Stimulated activated CD4-positive, alpha-beta T cell treated with anti-CD3 and anti-CD28 coated beads, TNF-alpha, amount 100 ng/mL, for 4 hours (primary cell): ENCODE measurements around the gene ZGPAT.
"Not testable (repeated sequence)": the region's sequence is repeated elsewhere in the genome, so short reads cannot be mapped to it uniquely, and the experiment has no call there.

Source experiments
- DNase-seq, 3 experiments: peaks; one replicate each; pipeline ENCODE4 v3.0.0-alpha.2; 2020; ENCODE audit warnings: low read depth in 3 of 3

ZGPAT gene

DNA sequence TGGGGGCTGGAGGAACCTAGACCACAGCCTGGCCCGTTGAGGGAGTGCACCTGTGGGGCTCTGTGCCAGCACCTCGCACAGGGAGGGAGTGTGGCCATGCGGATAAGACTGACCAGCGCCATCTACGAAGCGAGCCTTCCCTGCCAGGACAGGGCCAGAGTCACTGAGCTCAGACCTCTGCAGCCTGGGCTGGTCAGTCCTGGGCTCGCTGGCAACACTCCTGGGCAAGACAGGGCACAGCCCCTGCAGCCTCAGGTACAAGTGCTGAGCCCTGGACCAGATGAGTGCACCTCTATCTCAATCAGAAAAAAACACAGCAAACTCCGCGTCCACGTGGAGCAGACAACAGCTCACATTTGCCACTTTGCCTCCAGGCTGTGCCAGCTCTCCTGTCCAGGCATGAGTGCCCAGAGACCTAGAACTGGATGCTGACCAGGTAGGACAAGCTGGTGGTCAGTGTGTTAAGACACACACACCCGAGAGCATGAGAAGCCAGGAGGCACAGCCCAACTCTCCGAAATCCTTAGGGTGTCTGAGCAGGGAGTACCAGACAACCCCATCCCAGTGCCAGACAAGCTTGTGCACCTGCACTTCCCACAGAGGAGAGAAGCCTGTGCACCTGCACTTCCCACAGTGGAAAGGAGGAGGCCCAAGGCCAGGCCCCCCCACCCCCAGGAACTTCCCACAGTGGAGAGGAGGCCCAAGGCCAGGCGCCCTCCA is 4.9 kb upstream of the ZGPAT start:
- no peak for DNase-seq

DNA sequence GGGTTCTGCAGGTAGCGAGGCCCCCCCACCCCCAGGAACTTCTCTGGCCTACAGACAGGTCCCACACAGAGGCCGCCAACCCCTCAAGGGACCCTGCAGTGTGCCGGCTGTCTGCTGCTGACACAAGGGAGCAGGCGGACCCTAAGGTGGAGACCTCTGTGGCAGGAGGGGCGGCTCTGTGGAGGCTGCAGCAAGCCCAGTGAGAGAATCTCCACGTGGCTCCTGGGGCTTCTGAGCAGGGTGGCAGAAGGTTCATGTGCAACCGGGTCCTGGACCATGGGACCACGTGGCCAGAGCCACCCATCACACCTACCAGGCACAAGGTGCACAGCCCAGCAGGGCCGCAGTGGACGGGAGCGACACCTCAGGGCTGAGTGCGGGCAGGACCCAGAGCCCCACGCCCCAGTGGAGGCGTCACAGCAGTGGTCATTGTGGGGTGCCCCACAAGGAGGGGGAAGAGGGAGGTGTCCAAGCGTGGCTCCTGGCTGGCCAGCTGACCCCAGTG is 4.3 kb upstream of the ZGPAT start:
- no peak for DNase-seq

DNA sequence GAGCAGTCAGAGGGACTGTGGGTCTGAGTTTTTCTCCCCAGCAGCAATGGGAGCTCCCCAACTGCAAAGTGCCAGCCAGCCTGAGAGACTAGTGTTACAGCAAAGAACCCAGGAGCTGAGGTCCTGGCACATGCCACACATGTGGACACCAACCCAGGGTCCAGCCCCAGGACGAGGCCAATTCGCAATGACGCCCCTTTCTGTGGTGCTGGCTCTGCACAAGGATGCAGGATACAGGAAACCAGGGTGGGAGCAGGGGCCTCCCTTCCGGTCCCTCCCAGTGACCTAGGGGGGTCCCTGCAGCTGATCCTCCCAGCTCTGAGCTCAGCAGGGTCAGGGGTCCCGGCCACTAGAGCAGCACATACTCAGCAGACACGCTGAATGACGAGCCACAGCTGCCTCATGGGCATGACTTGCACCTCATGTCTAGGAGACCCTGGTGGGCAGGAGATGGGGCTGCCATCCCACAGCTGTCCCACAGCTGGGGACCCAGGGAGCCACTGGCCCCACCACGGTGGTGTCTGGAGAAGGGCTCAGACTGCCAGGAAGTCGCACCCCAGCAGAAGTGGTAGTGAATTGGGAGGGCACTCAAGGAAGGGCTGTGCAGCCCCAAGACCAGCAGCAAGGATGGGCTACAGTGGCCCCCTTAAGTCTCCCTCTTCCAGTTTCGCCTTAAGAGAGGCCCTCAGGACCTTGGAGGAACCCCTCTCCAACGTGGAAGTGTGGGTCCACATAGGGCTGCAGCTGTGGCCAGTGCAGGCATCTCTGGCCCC is 3.7 kb upstream of the ZGPAT start:
- no peak for DNase-seq

DNA sequence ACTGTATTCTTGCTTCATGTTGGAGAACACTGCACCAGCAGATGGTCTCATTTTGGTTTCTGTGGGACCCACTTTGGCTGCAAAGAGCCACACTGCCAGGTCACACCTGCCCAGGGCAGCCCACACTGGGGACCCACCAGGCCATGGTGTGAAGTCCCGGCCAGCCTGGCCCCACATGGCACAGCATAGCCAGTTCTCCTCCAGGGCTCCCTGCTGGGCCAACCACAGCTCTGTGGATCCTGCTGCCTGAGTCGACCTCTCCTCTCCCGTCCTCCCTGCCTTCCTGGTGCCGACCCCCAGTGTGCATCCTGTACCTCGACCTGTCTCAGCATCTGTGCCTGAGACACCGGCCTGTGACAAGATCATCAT is 3.1 kb upstream of the ZGPAT start:
- DNase-seq, result no peak

DNA sequence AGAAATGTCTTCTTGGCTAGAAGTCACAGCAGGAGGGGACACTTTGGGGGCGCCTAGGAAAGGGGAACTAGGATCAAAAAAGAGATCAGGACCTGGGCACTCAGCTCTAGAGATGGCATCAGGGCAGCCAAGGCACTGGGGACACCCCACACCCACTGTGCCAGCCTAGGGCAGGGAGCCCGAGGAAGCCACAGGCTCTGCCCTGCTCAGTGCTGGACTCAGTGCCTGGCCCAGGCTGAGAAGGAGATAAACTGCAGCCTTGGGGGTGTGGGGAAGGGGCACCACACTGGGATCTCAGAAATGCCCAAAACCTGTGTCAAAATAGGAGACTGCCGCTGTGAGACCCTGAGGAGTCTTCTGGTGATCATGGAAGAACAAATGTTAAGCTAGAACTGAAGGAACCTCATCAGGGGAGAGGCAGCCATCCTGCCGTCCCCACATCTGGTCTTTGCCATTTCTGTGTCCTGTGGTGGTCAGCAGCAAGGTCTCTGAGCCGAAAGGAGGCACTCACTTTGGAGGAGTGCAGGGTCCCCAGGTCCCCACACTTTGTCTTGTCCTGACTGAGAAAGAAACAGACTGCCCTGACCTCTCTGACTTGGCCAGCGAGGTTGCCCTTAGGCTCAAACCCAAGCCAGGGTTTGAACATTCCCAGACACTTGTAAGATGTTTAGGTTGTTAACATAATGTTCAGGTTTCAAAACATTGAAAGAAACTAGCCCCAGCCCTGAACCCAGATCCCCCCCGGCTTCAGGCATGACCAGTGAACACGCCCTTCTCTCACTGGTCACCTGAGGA is 2.4 kb upstream of the ZGPAT start:
- DNase-seq, result no peak

DNA sequence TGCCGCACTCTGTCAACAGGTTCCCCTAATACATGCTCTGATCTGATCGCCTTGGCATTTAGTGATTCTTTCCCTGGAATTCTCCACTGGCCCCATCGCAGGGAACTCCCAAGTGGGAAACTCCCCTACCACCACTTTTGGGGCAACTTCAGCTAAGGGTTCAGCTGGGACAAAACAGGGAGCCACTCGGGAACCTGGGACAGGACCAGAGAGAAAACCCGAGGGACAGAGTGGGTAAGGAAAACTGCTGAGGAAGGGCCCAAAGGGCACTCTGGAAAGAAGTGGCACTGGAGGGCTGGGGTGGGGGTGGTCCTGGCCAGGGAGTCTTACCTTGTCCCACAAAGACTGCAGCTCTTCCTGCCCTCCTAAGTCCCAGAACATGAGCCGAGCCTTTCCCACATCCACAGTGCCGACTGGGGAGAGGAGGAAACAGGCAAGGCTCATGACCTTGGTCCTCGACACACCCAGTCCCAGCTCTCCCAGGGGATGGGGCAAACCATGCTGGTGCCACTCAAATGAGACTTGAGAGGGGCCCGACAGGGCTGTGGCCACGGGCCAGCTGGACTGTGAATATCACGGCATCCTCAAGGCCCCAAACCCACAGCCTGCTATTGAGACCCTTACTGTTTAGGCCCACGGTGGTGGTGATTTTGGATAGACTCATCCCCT is 1.7 kb upstream of the ZGPAT start:
- DNase-seq, result no peak

DNA sequence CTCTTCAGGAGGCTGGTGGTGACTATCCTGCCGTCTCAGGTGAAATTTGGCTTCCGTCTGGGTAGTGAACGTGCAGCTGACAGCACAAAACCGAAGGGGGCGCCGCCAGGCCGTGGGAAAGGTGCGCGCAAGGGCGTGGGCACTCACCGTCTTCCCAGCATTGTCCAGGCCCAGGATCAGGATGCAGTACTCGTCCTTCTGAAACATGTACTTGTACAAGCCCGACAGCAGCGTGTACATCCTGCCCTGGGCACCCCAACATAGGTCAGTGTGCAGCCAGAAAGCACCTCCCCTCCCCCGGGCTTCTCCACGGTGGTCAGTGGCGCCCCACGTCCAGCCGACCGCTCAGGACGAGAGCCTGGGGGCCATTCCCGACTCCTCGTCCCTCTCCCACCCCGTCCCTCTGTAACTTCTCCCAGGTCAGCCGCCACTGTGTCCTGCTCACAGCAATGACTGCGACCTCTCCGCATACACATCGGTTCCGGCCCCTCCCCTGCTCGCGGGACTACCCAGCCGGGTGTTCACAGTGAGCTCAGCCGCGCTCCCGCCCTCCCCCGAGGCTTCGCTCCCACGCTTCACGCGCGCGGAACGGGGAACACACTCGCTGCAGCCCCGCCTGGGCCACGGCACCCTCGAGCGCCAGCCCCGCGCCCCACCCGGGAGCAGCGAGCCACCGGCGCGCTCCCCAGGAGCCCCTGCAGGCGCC is 834 bp upstream of the ZGPAT start:
- DNase-seq, result peak in 2 of 3 experiments; percentile 53 to 66

DNA sequence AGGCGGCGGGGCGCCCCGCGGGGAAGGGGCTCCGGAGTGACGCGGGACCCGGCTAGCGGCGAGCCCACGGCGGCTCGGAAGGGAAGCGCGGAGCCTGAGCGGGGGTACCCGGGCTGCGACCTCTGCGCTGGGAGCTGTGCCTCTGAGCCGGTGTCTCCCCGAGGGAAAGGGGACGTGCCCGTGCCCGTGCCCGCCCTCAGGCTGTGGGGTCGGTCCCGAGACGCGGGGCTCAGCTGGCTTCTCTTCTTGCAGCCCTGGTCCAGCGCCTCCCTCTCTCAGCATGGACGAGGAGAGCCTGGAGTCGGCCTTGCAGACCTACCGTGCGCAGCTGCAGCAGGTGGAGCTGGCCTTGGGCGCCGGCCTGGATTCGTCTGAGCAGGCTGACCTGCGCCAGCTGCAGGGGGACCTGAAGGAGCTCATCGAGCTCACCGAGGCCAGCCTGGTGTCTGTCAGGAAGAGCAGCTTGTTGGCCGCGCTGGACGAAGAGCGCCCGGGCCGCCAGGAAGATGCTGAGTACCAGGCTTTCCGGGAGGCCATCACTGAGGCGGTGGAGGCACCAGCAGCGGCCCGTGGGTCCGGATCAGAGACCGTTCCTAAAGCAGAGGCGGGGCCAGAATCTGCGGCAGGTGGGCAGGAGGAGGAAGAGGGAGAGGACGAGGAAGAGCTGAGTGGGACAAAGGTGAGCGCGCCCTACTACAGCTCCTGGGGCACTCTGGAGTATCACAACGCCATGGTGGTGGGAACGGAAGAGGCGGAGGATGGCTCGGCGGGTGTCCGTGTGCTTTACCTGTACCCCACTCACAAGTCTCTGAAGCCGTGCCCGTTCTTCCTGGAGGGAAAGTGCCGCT is 686 bp downstream of the ZGPAT start:
- DNase-seq, result no peak

DNA sequence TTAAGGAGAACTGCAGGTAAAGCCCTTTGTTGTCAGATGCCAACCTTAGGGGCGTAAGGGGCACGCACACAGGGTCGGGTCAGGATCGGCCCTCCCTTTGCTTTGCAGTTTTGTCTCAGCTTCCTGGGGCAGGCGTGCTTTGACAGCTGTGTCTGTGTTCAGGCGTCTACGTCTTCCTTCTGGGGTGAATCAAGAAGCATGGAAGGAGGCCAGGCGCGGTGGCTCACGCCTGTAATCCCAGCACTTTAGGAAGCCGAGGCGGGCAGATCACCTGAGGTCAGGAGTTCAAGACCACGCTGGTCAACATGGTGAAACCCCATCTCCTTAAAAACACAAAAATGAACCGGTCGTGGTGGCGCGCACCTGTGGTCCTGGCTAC is 1.3 kb downstream of the ZGPAT start:
- DNase-seq, result no peak

DNA sequence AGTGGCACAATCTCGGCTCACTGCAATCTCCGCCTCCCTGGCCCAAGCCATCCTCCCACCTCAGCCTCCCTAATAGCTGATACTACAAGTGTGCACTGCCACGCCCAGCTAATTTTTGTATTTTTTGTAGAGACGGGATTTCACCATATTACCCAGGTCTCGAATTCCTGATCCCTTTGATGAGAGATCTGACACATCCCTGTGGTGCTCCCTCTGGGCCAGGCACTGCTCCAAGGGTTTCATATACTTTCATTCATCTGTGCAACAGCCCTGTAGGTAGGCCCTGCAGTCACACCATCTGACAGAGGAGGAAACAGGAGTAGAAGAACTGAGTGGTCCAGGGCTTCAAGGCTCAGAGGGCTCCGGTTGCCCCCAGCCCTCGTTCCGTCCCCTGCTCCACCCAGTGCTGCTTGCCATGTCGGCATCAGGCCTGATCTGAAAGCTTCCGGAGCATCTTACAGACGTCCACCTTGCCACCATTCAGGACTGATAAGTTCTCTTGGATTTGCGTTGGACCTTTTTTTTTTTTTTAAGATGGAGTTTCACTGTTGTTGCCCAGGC is 3.3 kb downstream of the ZGPAT start:
- no peak for DNase-seq

DNA sequence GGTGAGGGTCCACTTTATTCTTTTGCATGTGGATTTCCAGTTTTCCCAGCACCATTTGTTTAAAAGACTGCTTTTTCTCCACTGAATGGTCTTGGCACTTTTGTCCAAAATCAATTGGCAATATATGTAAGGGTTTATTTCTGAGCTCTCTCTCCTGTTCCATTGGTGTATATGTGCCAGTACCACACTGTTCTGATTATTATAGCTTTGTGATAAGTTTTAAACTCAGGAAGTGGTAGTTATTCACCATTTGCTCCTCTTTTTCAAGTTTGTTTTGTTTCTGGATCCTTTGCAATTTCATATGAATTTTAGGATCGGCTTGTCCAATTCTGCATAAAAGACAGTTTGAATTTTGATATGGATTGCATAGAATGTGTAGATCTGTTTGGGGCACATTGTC is 4.4 kb downstream of the ZGPAT start:
- no peak for DNase-seq

DNA sequence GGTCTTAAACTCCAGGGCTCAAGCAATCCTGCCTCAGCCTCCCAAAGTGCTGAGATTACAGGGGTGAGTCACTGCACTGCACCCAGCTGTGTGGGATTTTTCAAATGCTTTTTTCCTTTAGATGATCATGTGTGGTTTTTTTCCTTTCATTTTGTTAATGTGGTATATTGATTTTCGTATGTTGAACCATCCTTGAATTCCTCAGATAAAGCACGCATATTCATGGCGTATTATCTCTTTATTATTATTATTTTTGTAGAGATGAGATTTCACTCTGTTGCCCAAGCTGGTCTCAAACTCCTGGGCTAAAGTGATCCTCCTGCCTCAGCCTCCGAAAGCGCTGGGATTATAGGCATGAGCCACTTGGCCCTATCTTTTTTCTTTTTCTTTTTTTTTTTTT is 7.0 kb downstream of the ZGPAT start:
- DNase-seq, result no peak

DNA sequence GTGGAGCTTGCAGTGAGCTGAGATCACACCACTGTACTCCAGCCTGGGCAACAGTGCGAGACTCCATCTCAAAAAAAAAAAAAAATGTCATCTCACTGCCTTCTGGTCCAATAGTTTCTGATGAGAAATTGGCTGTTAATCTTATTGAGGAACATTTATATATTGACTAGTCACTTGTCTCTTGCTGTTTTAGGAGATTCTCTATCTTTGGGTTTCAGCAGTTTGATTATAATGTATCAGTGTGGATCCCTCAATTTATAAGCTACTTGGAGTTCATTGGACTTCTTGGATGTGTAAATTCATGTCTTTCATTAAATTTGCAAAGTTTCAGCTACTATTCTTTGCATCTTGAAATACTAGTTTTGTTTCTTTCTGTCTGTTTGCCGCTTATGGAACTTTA is 11.2 kb downstream of the ZGPAT start:
- DNase-seq, result no peak

DNA sequence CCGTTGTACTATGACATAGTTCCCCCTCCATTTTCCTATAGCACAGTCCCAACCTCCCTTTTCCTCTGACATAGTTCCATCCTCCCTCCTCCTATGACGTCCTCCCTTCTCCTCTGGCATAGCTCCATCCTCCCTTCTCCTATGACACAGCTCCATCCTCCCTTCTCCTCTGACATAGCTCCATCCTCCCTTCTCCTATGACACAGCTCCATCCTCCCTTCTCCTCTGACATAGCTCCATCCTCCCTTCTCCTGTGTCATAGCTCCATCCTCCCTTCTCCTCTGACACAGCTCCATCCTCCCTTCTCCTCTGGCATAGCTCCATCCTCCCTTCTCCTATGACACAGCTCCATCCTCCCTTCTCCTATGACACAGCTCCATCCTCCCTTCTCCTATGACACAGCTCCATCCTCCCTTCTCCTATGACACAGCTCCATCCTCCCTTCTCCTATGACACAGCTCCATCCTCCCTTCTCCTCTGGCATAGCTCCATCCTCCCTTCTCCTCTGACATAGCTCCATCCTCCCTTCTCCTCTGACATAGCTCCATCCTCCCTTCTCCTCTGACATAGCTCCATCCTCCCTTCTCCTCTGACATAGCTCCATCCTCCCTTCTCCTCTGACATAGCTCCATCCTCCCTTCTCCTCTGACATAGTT is 15.3 kb downstream of the ZGPAT start:
- not testable (repeated sequence) for DNase-seq

DNA sequence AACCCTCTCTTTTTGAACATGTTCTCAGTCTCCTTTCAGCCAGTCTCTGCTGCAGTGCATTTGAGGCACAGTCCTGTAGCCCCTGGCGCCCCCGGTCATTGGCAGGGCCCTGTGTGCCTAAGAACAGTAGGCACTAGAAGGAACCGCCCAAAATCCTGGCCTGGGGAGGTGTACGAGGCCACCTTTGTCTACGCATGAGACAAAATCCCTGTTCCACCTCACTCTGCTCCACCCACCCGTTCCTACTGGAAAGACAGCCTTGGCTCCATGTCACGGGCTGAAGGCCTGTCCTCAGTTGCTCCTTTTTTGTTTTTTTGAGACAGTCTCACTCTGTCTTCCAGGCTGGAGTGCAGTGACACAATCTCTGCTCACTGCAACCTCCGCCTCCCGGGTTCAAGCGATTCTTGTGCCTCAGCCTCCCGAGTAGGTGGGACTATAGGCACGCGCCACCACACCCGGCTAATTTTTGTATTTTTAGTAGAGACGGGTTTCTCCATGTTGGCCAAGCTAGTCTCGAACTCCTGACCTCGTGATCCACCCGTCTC is 22.4 kb downstream of the ZGPAT start:
- DNase-seq, result not testable (repeated sequence)

DNA sequence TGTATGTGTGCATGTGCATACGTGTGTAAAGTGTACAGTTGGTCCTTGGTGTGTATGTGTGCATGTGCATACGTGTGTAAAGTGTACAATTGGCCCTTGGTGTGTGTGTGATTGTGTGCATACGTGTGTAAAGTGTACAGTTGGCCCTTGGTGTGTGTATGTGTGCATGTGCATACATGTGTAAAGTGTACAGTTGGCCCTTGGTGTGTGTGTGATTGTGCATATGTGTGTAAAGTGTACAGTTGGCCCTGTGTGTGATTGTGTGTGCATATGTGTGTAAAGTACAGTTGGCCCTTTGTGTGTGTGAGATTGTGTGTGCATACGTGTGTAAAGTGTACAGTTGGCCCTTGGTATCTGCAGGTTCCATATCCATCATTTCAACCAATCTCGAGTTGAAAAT is 23.6 kb downstream of the ZGPAT start:
- no peak for DNase-seq

DNA sequence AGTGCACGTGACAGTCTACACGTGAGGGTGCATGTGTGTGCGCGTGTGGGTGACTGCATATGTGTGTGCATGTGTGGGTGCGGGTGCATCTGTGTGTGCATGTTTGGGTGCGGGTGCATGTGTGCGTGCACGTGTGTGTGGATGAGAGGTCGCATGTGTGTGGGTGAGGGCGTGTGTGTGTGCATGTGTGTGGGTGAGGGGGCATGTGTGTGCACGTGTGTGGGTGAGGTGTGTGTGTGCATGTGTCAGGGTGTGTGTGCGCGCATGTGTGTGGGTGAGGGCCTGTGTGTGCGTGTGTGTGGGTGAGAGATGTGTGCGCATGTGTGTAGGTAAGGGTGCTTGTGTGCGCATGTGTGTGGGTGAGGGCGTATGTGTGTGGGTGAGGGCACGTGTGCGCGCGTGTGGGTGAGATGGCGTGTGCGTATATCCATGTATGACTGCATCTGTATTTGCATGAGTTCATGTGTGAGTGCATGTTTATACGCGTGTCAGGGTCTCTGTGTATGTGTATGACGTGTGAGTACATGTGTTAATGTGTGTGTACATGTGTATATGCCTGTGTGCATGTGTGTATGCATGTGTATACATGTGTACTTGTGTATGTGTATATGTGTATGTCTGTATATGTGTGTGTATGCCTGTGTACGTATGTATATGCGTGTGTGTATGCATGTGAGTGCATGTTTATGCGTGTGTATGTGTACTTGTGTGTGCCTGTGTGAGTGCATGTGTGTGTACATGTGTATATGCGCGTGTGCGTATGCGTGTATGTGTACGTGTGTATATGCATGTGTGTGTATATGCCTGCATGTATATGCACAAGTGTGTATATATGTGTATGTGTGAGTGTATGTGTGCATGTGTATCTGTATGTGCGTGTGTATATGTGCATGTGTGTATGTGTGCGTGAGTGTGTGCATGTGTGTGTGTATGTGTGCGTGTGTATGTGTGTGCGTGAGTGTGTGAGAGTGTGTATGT is 24.6 kb downstream of the ZGPAT start:
- no peak for DNase-seq

DNA sequence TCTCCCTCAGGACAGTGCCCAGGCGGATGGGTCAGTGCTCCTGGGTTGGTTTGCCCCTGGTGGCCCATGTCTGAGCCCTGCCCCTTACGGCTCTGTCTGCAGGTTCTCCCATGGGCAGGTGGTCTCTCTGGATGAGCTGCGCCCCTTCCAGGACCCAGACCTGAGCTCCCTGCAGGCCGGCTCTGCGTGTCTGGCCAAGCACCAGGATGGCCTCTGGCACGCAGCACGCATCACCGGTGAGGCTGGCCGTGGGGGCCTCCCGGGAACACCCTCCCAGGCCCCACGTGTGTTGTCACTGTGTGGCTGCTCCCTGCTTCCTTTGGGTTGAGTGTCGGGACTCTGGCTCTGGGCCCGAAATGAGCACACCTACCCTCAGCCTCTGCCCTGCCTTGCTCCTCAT is 25.3 kb downstream of the ZGPAT start:
- no peak for DNase-seq
